H1 (cell line): ENCODE measurements around the gene IL31. TPM values are rescaled to one million over a fixed set of nuclear protein-coding genes. Genes with fewer than 3 reads are reported as not detected.

Source experiments
- CTCF ChIA-PET: fragments of 300-600 bp; sonication (Branson Sonifier 250); formaldehyde crosslinking; loops from one replicate; lab custom pipeline; 2021; ENCODE audit not compliant: partially characterized antibody; lab: Charles Lee
- POLR2A ChIA-PET: fragments of 300-600 bp; sonication (Branson Sonifier 250); formaldehyde crosslinking; loops from one replicate; lab custom pipeline; 2021; ENCODE audit warnings: inconsistent platforms; ENCODE audit not compliant: partially characterized antibody; lab: Charles Lee
- DNase-seq, 2 experiments: peaks; one replicate each; pipeline versions ENCODE4 v3.0.0 to v3.0.0-alpha.2; 2010 to 2022; ENCODE audit warnings: low spot score in 2 of 2, low read depth in 1 of 2, mixed read lengths in 1 of 2
- FAIRE-seq: peaks from 2 replicates; lab custom pipeline; 2011; peaks lifted over from hg19 to GRCh38; lab: Jason Lieb, UNC
- H2AFZ ChIP-seq: 2 replicates; pipeline ENCODE4 v1.8.1; 2012; ENCODE audit warnings: low read length, inconsistent platforms
- H2AK5ac ChIP-seq: 2 replicates; pipeline ENCODE4 v1.6.1; 2013; ENCODE audit warnings: low read depth, low read length
- H2BK120ac ChIP-seq: replicated peaks from 2 replicates; pipeline ENCODE3; 2013; ENCODE audit warnings: low read depth, low read length, inconsistent platforms
- H2BK12ac ChIP-seq: 2 replicates; pipeline ENCODE4 v1.6.1; 2013; ENCODE audit warnings: low read depth, low read length
- H2BK15ac ChIP-seq: 2 replicates; pipeline ENCODE4 v1.6.1; 2013; ENCODE audit warnings: low read length
- H2BK20ac ChIP-seq: 2 replicates; pipeline ENCODE4 v1.6.1; 2013; ENCODE audit warnings: low read length
- H2BK5ac ChIP-seq: 2 replicates; pipeline ENCODE4 v1.6.1; 2013; ENCODE audit warnings: low read depth, low read length
- H3K14ac ChIP-seq: 2 replicates; pipeline ENCODE4 v1.6.1; 2013; ENCODE audit warnings: inconsistent platforms; ENCODE audit not compliant: insufficient read length
- H3K18ac ChIP-seq: 2 replicates; pipeline ENCODE4 v1.6.1; 2013; ENCODE audit warnings: low read length; ENCODE audit errors: extremely low read depth
- H3K23ac ChIP-seq: 2 replicates; pipeline ENCODE4 v1.6.1; 2013; ENCODE audit warnings: inconsistent platforms; ENCODE audit not compliant: insufficient read length
- H3K23me2 ChIP-seq: 2 replicates; pipeline ENCODE4 v1.6.1; 2013; ENCODE audit warnings: low read depth, low read length
- H3K27ac ChIP-seq: 2 replicates; pipeline ENCODE4 v1.6.1; 2011; ENCODE audit warnings: low read depth, low read length, inconsistent platforms
- H3K27me3 ChIP-seq, 4 experiments: replicated peaks in 1 of 4; 1 replicate in 1 of 4; 2 replicates in 3 of 4; pipeline versions ENCODE4 v1.6.1 to v1.8.1; 2011 to 2013; ENCODE audit warnings: low read length in 3 of 4, mild to moderate bottlenecking in 3 of 4, inconsistent platforms in 2 of 4, mixed read lengths in 2 of 4, moderate library complexity in 1 of 4; ENCODE audit not compliant: control insufficient read depth in 3 of 4, insufficient read depth in 3 of 4; ENCODE audit errors: extremely low read depth in 1 of 4
- H3K36me3 ChIP-seq, 4 experiments: 2 replicates each; pipeline versions ENCODE4 v1.6.1 to v1.8.1; 2011 to 2013; ENCODE audit warnings: mild to moderate bottlenecking in 4 of 4, low read length in 3 of 4, moderate library complexity in 2 of 4, control low read depth in 1 of 4, inconsistent platforms in 1 of 4; ENCODE audit not compliant: insufficient read depth in 4 of 4, control insufficient read depth in 2 of 4
- H3K4ac ChIP-seq: replicated peaks from 2 replicates; pipeline ENCODE3; 2013; ENCODE audit warnings: low read length, low read depth, mixed read lengths, inconsistent platforms; ENCODE audit not compliant: insufficient read length
- H3K4me1 ChIP-seq, 4 experiments: replicated peaks in 1 of 4; 1 replicate in 1 of 4; 2 replicates in 3 of 4; pipeline versions ENCODE4 v1.6.1 to v1.8.1; 2011 to 2013; ENCODE audit warnings: low read length in 3 of 4, inconsistent platforms in 2 of 4, mixed read lengths in 1 of 4; ENCODE audit not compliant: insufficient read depth in 4 of 4, control insufficient read depth in 3 of 4
- H3K4me2 ChIP-seq, 2 experiments: 2 replicates each; pipeline versions ENCODE4 v1.6.1 to v1.8.1; 2011 to 2013; ENCODE audit warnings: low read depth in 2 of 2, low read length in 2 of 2, control low read depth in 1 of 2, inconsistent platforms in 1 of 2, mild to moderate bottlenecking in 1 of 2; ENCODE audit not compliant: insufficient read depth in 1 of 2
- H3K4me3 ChIP-seq, 4 experiments: fragments of 200-600, 300-600 bp in 1 of 4; sonication (generic), shearing (Covaris generic), sonication (Bioruptor Twin) in 1 of 4; 2 replicates each; pipeline versions ENCODE4 v1.5.1 to v1.8.1; 2011 to 2016; ENCODE audit warnings: low read length in 4 of 4, low read depth in 3 of 4, control low read depth in 2 of 4, inconsistent platforms in 2 of 4, mild to moderate bottlenecking in 2 of 4, mixed read lengths in 1 of 4, moderate library complexity in 1 of 4; ENCODE audit not compliant: insufficient read depth in 2 of 4; ENCODE audit errors: extremely low read depth in 1 of 4
- H3K56ac ChIP-seq: replicated peaks from 2 replicates; pipeline ENCODE3; 2013; ENCODE audit warnings: low read depth, mild to moderate bottlenecking, mixed read lengths, low read length, inconsistent platforms; ENCODE audit not compliant: insufficient read length
- H3K79me1 ChIP-seq: 2 replicates; pipeline ENCODE4 v1.6.1; 2013; ENCODE audit warnings: low read depth, low read length, control low read depth
- H3K79me2 ChIP-seq, 2 experiments: 2 replicates each; pipeline versions ENCODE4 v1.6.1 to v1.8.1; 2012 to 2013; ENCODE audit warnings: low read length in 2 of 2, mild to moderate bottlenecking in 2 of 2, inconsistent platforms in 1 of 2; ENCODE audit not compliant: insufficient read depth in 2 of 2, control insufficient read depth in 1 of 2
- H3K9ac ChIP-seq, 4 experiments: replicated peaks in 1 of 4; 1 replicate in 1 of 4; 2 replicates in 3 of 4; pipeline versions ENCODE4 v1.6.1 to v1.8.1; 2011 to 2013; ENCODE audit warnings: low read depth in 3 of 4, low read length in 3 of 4, control low read depth in 2 of 4, mild to moderate bottlenecking in 2 of 4, moderate library complexity in 2 of 4, inconsistent platforms in 1 of 4; ENCODE audit errors: extremely low read depth in 1 of 4
- H3K9me3 ChIP-seq, 2 experiments: 2 replicates each; pipeline versions ENCODE4 v1.6.1 to v1.8.1; 2012 to 2013; ENCODE audit warnings: mild to moderate bottlenecking in 2 of 2, moderate library complexity in 2 of 2, control low read depth in 1 of 2, inconsistent platforms in 1 of 2, low read depth in 1 of 2, low read length in 1 of 2, mixed read lengths in 1 of 2; ENCODE audit not compliant: insufficient read depth in 2 of 2
- H4K20me1 ChIP-seq, 2 experiments: replicated peaks in 1 of 2; 2 replicates each; pipeline versions ENCODE3 to v1.8.1; 2011 to 2013; ENCODE audit warnings: inconsistent platforms in 2 of 2, low read length in 2 of 2, mild to moderate bottlenecking in 1 of 2; ENCODE audit not compliant: insufficient read depth in 2 of 2, control insufficient read depth in 1 of 2
- H4K5ac ChIP-seq: 2 replicates; pipeline ENCODE4 v1.6.1; 2013; ENCODE audit warnings: low read length, low read depth, mixed read lengths, inconsistent platforms; ENCODE audit not compliant: insufficient read length
- H4K8ac ChIP-seq: 2 replicates; pipeline ENCODE4 v1.8.0; 2013; ENCODE audit warnings: mild to moderate bottlenecking, moderate library complexity, low read length, inconsistent platforms; ENCODE audit not compliant: insufficient read depth; ENCODE audit errors: extremely low read depth
- H4K91ac ChIP-seq: replicated peaks from 2 replicates; pipeline ENCODE3; 2013; ENCODE audit warnings: low read length, mixed read lengths, inconsistent platforms; ENCODE audit not compliant: insufficient read length
- CBX8 ChIP-seq: fragments of 300-800, 300-1000 bp; sonication (generic); IDR thresholded peaks from 2 replicates; pipeline ENCODE4 v1.7.1; 2016; ENCODE audit warnings: low read depth, low read length, borderline replicate concordance
- CEBPB ChIP-seq: IDR thresholded peaks from 2 replicates; pipeline ENCODE4 v1.6.1; 2012; ENCODE audit warnings: low read depth, low read length
- CHD2 ChIP-seq: IDR thresholded peaks from 2 replicates; pipeline ENCODE4 v1.6.1; 2012; ENCODE audit warnings: low read length, improper control_type of control experiment
- EGR1 ChIP-seq: IDR thresholded peaks from 2 replicates; pipeline ENCODE4 v1.6.1; 2011; ENCODE audit warnings: low read depth, low read length, borderline replicate concordance
- GTF2F1 ChIP-seq: IDR thresholded peaks from 2 replicates; pipeline ENCODE4 v1.6.1; 2012; ENCODE audit warnings: low read depth, low read length, improper control_type of control experiment, borderline replicate concordance
- JUND ChIP-seq: IDR thresholded peaks from 2 replicates; pipeline ENCODE4 v1.6.1; 2011; ENCODE audit warnings: mild to moderate bottlenecking, improper control_type of control experiment, low read length
- KDM4A ChIP-seq: IDR thresholded peaks from one replicate; pipeline ENCODE4 v1.7.1; 2012; ENCODE audit warnings: low read depth, mild to moderate bottlenecking, moderate library complexity, low read length, inconsistent platforms; ENCODE audit not compliant: severe bottlenecking
- SAP30 ChIP-seq: fragments of 300-600 bp; sonication (generic); IDR thresholded peaks from 2 replicates; pipeline ENCODE4 v1.7.1; 2012; ENCODE audit warnings: low read length, moderate library complexity, mild to moderate bottlenecking, inconsistent platforms; ENCODE audit not compliant: insufficient read depth, insufficient replicate concordance
- SP4 ChIP-seq: IDR thresholded peaks from 2 replicates; pipeline ENCODE4 v1.6.1; 2012; ENCODE audit warnings: low read length, inconsistent platforms
- TCF12 ChIP-seq: IDR thresholded peaks from 2 replicates; pipeline ENCODE4 v1.6.1; 2011; ENCODE audit warnings: low read depth, mild to moderate bottlenecking, low read length
- TEAD4 ChIP-seq: IDR thresholded peaks from 2 replicates; pipeline ENCODE4 v1.6.1; 2012; ENCODE audit warnings: low read depth, low read length, inconsistent platforms, mixed read lengths
- YY1 ChIP-seq: IDR thresholded peaks from 2 replicates; pipeline ENCODE4 v1.6.1; 2011; ENCODE audit warnings: low read depth, mild to moderate bottlenecking, low read length
- WGBS, 2 experiments: shearing (Covaris generic) in 1 of 2; methylation state at CpG; one replicate each; pipeline versions ENCODE4 v1.1.6 to v1.1.7; 2013 to 2015; ENCODE audit warnings: low lambda C conversion rate in 2 of 2, mixed read lengths in 2 of 2, inconsistent platforms in 1 of 2, low coverage in 1 of 2, missing lambda C conversion rate in 1 of 2; ENCODE audit not compliant: insufficient replicate concordance in 2 of 2, insufficient coverage in 1 of 2, insufficient read length in 1 of 2; ENCODE audit errors: extremely low coverage in 1 of 2, missing lambda C conversion rate in 1 of 2; 5-methylcytosine and 5-hydroxymethylcytosine counted together
- polyA plus RNA-seq, 7 experiments: library from polyadenylated mRNA; depleted of rRNA in 3 of 7; stranded (reverse) in 5 of 7; unstranded in 2 of 7; fragments of >200 nt in 5 of 7; fragments of 200-250 nt in 2 of 7; gene quantifications; 1 replicate in 5 of 7; 2 replicates in 1 of 7; 4 replicates in 1 of 7; pipeline versions ENCODE4 v1.2.1 to v1.2.3, GENCODE V29; 2011 to 2013; ENCODE audit warnings: missing spikeins in 2 of 7, mixed read lengths in 2 of 7
- total RNA-seq: library from RNA; stranded (reverse); fragmentation: NEBNext Ultra II Directional; extraction: Animal tissue kit (Norgen Biotek cat#: 25700); gene quantifications from 2 replicates; pipeline ENCODE4 v1.2.1, GENCODE V29; 2021
- TF ChIP-seq, protein P1 (sequence below): IDR thresholded peaks from 2 replicates; pipeline ENCODE4 v1.6.1; 2012; ENCODE audit warnings: low read length, inconsistent platforms

IL31 gene
- total and polyA plus RNA-seq, 2 of the 8 experiments (the other 6 are each of a cell fraction or from before 2014, with no cell fraction given), result not detected

DNA sequence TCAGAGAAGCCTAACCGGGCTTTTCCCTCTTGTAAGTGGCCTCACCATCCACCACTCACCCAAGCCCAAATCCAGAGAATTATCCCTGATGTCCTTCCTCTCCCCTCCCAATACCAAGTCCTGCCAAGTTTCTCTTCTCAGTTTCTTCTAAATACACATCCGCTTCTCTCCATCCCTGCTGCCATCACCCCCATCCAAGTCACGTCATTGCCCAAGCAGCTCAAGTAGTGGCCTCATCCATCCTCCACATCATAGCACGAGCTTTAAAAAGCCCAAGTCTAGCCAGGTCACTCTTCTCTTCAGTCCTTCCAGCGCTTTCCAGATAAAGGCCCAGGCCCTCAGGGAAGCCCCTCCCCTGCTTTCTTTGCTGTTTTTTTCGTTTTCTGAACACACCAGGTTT is 25.4 kb downstream of the IL31 start:
- H3K23me2 ChIP-seq, result no peaks in the 10 kb centered on the region
- no peak for DNase-seq
- POLR2A ChIA-PET, result interaction anchor here (1.2 to 1.4 kb wide), 2 partner anchors 10 to 43 kb away, joined by 3 to 4 read pairs; no protein-coding TSS in a partner anchor
- TF ChIP-seq CBX8 (no peak), TEAD4 (no peak), SP4 (no peak), TCF12 (no peak), EGR1 (no peak), CEBPB (no peak), YY1 (no peak), JUND (no peak), GTF2F1 (no peak), KDM4A (no peak), SAP30 (no peak), CHD2 (no peak)
- TF ChIP-seq, protein P1, sequence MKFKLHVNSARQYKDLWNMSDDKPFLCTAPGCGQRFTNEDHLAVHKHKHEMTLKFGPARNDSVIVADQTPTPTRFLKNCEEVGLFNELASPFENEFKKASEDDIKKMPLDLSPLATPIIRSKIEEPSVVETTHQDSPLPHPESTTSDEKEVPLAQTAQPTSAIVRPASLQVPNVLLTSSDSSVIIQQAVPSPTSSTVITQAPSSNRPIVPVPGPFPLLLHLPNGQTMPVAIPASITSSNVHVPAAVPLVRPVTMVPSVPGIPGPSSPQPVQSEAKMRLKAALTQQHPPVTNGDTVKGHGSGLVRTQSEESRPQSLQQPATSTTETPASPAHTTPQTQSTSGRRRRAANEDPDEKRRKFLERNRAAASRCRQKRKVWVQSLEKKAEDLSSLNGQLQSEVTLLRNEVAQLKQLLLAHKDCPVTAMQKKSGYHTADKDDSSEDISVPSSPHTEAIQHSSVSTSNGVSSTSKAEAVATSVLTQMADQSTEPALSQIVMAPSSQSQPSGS, result no peak

More for the DNA sequence above, 25.4 kb downstream of the IL31 start:
- H2BK120ac ChIP-seq, result no peak overlapping the region
- H3K27ac ChIP-seq, result no peak overlapping the region
- no peak overlapping the region for H3K18ac ChIP-seq
- H3K4me3 ChIP-seq, result no peak overlapping the region
- CTCF ChIA-PET, result interaction anchor here (0.7 to 4.1 kb wide), 4 partner anchors 11 to 117 kb away, joined by 3 to 18 read pairs (median 8); no protein-coding TSS in a partner anchor
- H3K9ac ChIP-seq, result no peak overlapping the region
- no peaks in the 10 kb centered on the region for H3K79me1 ChIP-seq
- H4K8ac ChIP-seq, result no peak overlapping the region
- H3K9me3 ChIP-seq, result peaks cover under 1 to 1% of the 10 kb centered on the region in 2 experiments; a peak in 3 of 4 replicates
- no peaks in the 10 kb centered on the region for H4K20me1 ChIP-seq
- no peak overlapping the region for H3K4me2 ChIP-seq
- H2BK5ac ChIP-seq, result no peak overlapping the region
- H3K27me3 ChIP-seq, result no peaks in the 10 kb centered on the region
- no peaks in the 10 kb centered on the region for H3K36me3 ChIP-seq
- no peak overlapping the region for H2BK12ac ChIP-seq
- no peak overlapping the region for H4K91ac ChIP-seq
- H3K56ac ChIP-seq, result no peak overlapping the region
- H2AFZ ChIP-seq, result no peak overlapping the region
- H3K79me2 ChIP-seq, result no peaks in the 10 kb centered on the region
- no peak overlapping the region for H2BK15ac ChIP-seq
- no peak overlapping the region for H4K5ac ChIP-seq
- H3K4me1 ChIP-seq, result peaks cover 0 to 5% (median 0%) of the 10 kb centered on the region in 4 experiments; a peak in 1 of 7 replicates
- 92% methylated on average over 6 of the region's 6 CpGs; no CpG with 5 or more reads in 1 of the 2 experiments for WGBS, 2 experiments
- H3K14ac ChIP-seq, result no peak overlapping the region
- no peak overlapping the region for H3K4ac ChIP-seq
- no peak overlapping the region for H2BK20ac ChIP-seq
- no peak for FAIRE-seq
- H2AK5ac ChIP-seq, result no peak overlapping the region
- H3K23ac ChIP-seq, result no peak overlapping the region
